Gastrocnemius medialis (tissue), 4 donors: Measurements from ENCODE around the gene CCDC146. TPM values are rescaled to one million over a fixed set of nuclear protein-coding genes. Genes with fewer than 3 reads are reported as not detected.
"Not testable (repeated sequence)": the region's sequence is repeated elsewhere in the genome, so short reads cannot be mapped to it uniquely, and the experiment has no call there.

Experiments
- ATAC-seq, 2 donors: fragments of 150-250 bp; one replicate each; pipeline ENCODE4 v1.9.1; 2016
- DNase-seq, 2 donors: peaks; one replicate each; pipeline ENCODE4 v3.0.0-alpha.2; 2019
- H3K27ac ChIP-seq, 4 donors: fragments of 200-600 bp; sonication (generic); 1 replicate in 1 of 4; 2 replicates in 3 of 4; pipeline ENCODE4 v1.5.1; 2016 to 2018; ENCODE audit warnings: mild to moderate bottlenecking in 2 of 4, moderate library complexity in 1 of 4
- H3K27me3 ChIP-seq, 3 donors: fragments of 200-600 bp; sonication (generic) in 2 of 3; 1 replicate in 1 of 3; 2 replicates in 2 of 3; pipeline versions ENCODE4 v1.5.1 to v1.6.0; 2016 to 2019; ENCODE audit warnings: mild to moderate bottlenecking in 1 of 3, moderate library complexity in 1 of 3
- H3K36me3 ChIP-seq, 2 donors: fragments of 200-600 bp; sonication (generic) in 1 of 2; one replicate each; pipeline ENCODE4 v1.5.1; 2017 to 2018
- H3K4me1 ChIP-seq, 2 donors: fragments of 200-600 bp; sonication (generic) in 1 of 2; one replicate each; pipeline ENCODE4 v1.5.1; 2016 to 2017; ENCODE audit warnings: mild to moderate bottlenecking in 2 of 2
- H3K4me3 ChIP-seq, 4 donors: fragments of 200-600 bp; sonication (generic) in 3 of 4; 1 replicate in 1 of 4; 2 replicates in 3 of 4; pipeline ENCODE4 v1.5.1; 2016 to 2019; ENCODE audit warnings: mild to moderate bottlenecking in 2 of 4
- H3K9me3 ChIP-seq, 3 donors: fragments of 200-600 bp; sonication (generic) in 2 of 3; 1 replicate in 1 of 3; 2 replicates in 2 of 3; pipeline ENCODE4 v1.5.1; 2016 to 2019
- CTCF ChIP-seq, 5 experiments: fragments of 450-650 bp in 3 of 5; fragments of 200-600 bp in 2 of 5; sonication (generic) in 2 of 5; IDR thresholded peaks in 4 of 5; conservative IDR thresholded peaks in 1 of 5; 1 replicate in 4 of 5; 2 replicates in 1 of 5; pipeline ENCODE4 v1.5.1; 2016 to 2019; ENCODE audit warnings: antibody characterized with exemption in 5 of 5, mild to moderate bottlenecking in 3 of 5, moderate library complexity in 3 of 5
- POLR2A ChIP-seq, 2 donors: fragments of 450-650 bp; IDR thresholded peaks; one replicate each; pipeline ENCODE4 v1.6.1; 2017; ENCODE audit warnings: antibody characterized with exemption in 2 of 2, mild to moderate bottlenecking in 2 of 2, moderate library complexity in 2 of 2
- in situ Hi-C, 4 donors: fragments of 200-750 bp; cut with MboI; loops; one replicate each; pipeline versions ENCODE4 v1.15.0 to v1.8.0; 2017; ENCODE audit warnings: low sequenced_read_pairs in 4 of 4
- intact Hi-C: fragments of 100-400 bp; cut with DNase I; formaldehyde crosslinking; loops from one replicate; pipeline ENCODE4 v1.15.1; 2023; ENCODE audit warnings: low total_unique reads
- total RNA-seq, 4 donors: library from RNA; depleted of rRNA; stranded (reverse); fragments of >200 nt; gene quantifications; one replicate each; pipeline versions ENCODE4 v1.1.0 to v1.2.3, GENCODE V29; 2016

The CCDC146 gene
- total RNA-seq, 4 donors from 2014 or later: 1.4 to 4.3 (median 2.8) TPM

- intact Hi-C loops: no loop called here
- Histone ChIP-seq H3K27me3 (no peaks in the 10 kb centered on the region), H3K36me3 (no peaks in the 10 kb centered on the region), H3K4me1 (no peaks in the 10 kb centered on the region), H3K4me3 (no peak overlapping the region), H3K27ac (no peak overlapping the region), H3K9me3 (no peaks in the 10 kb centered on the region)
- ATAC-seq (no peak), DNase-seq (no peak)
- in situ Hi-C loops: no loop called here
- TF ChIP-seq CTCF (IDR thresholded peaks at IDR 0.05 in 4 of 5, conservative IDR thresholded peaks at IDR 0.05 in 1 of 5): no peak
- no peak for TF ChIP-seq POLR2A (IDR thresholded peaks at IDR 0.05)
Measured at GRCh38 chr7:77208416-77208815, 86.0 kb downstream of the CCDC146 start.

GRCh38 chr7:77209479-77210139 is 87.2 kb downstream of the CCDC146 start:
- Histone ChIP-seq H3K9me3 (no peaks in the 10 kb centered on the region), H3K27me3 (no peaks in the 10 kb centered on the region), H3K27ac (no peak overlapping the region), H3K4me3 (no peak overlapping the region), H3K4me1 (no peaks in the 10 kb centered on the region), H3K36me3 (no peaks in the 10 kb centered on the region)
- in situ Hi-C loops (no loop called here), intact Hi-C loops (no loop called here)
- ATAC-seq (no peak), DNase-seq (no peak)
- TF ChIP-seq POLR2A (IDR thresholded peaks at IDR 0.05): no peak

- in situ Hi-C loops: no loop called here
- TF ChIP-seq CTCF (IDR thresholded peaks at IDR 0.05 in 4 of 5, conservative IDR thresholded peaks at IDR 0.05 in 1 of 5): no peak
- no peak for TF ChIP-seq POLR2A (IDR thresholded peaks at IDR 0.05)
- Histone ChIP-seq H3K36me3 (no peaks in the 10 kb centered on the region), H3K9me3 (no peaks in the 10 kb centered on the region), H3K27me3 (no peaks in the 10 kb centered on the region), H3K4me3 (no peak overlapping the region), H3K4me1 (peaks cover 0 to 3% of the 10 kb centered on the region in 2 donors), H3K27ac (no peak overlapping the region)
- ATAC-seq (no peak), DNase-seq (no peak)
- intact Hi-C loops: no loop called here
Measured at GRCh38 chr7:77216181-77216845, 93.9 kb downstream of the CCDC146 start.

GRCh38 chr7:77217474-77218185 is 95.2 kb downstream of the CCDC146 start:
- DNase-seq (no peak), ATAC-seq (no peak)
- Histone ChIP-seq H3K9me3 (no peaks in the 10 kb centered on the region), H3K4me1 (peaks cover 0 to 3% of the 10 kb centered on the region in 2 donors), H3K27me3 (no peaks in the 10 kb centered on the region), H3K4me3 (no peak overlapping the region), H3K36me3 (no peaks in the 10 kb centered on the region), H3K27ac (no peak overlapping the region)
- no peak for TF ChIP-seq POLR2A (IDR thresholded peaks at IDR 0.05)
- no peak for TF ChIP-seq CTCF (IDR thresholded peaks at IDR 0.05 in 4 of 5, conservative IDR thresholded peaks at IDR 0.05 in 1 of 5)
- in situ Hi-C loops (no loop called here), intact Hi-C loops (no loop called here)

DNA sequence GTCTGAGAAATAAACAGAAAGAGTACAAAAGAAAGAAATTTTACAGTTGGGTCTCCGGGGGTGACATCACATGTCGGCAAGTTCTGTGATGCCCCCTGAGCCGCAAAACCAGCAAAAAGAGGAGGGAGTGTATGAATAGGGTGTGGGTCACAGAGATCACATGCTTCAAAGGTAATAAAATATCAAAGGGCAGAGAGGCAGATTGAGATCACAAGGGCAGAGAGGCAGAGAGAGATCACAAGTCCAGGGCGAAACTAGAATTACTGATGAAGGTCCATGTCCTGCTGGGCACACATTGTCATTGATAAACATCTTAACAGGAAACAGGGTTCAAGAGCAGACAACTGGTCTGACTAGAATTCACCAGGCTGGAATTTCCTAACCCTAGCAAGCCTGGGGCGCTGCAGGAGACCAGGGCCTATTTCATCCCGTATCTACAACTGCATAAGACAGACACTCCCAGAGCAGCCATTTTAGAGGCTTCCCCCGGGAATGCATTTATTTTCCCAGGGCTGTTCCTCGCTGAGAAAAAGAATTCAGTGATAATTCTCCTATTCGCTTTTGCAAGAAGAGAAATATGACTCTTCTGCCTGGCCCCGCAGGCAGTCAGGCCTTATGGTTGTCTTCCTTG is 97.4 kb downstream of the CCDC146 start:
- H3K36me3 ChIP-seq, H3K27ac ChIP-seq, intact Hi-C loops, DNase-seq, H3K4me3 ChIP-seq, H3K4me1 ChIP-seq, H3K9me3 ChIP-seq, ATAC-seq, H3K27me3 ChIP-seq, in situ Hi-C loops: not testable (repeated sequence)
